ENCODE measurements around the gene CCDC188.

- TF ChIP-seq CTCF (IDR thresholded peaks at IDR 0.05) (no peak), POLR2A (IDR thresholded peaks at IDR 0.05) (no peak)
Measured at GRCh38 chr22:20147237-20147988, 3.4 kb downstream of the CCDC188 start.

All from adrenal gland (tissue), 5 donors.